M059J (cell line): ENCODE data around the gene CTNNB1. TPM values are rescaled to one million over a fixed set of nuclear protein-coding genes. Genes with fewer than 3 reads are reported as not detected.
A peak's percentile ranks its signal among the peaks of the same experiment; 100 is the strongest.
"Not testable (repeated sequence)": the region's sequence is repeated elsewhere in the genome, so short reads cannot be mapped to it uniquely, and the experiment has no call there.

ENCODE experiments used
- DNase-seq: peaks from one replicate; pipeline ENCODE4 v3.0.0-alpha.2; 2012; ENCODE audit warnings: low read depth
- total RNA-seq: library from RNA; depleted of rRNA; stranded (reverse); fragments of >200 nt; shearing (Covaris generic); gene quantifications from 2 replicates; pipeline ENCODE4 v1.2.3, GENCODE V29; 2014

CTNNB1 gene
- total RNA-seq, 1 experiment from 2014 or later: 368 TPM

- DNase-seq: no peak
Observed at GRCh38 chr3:41258239-41258800, 59.0 kb downstream of the CTNNB1 start.

DNA sequence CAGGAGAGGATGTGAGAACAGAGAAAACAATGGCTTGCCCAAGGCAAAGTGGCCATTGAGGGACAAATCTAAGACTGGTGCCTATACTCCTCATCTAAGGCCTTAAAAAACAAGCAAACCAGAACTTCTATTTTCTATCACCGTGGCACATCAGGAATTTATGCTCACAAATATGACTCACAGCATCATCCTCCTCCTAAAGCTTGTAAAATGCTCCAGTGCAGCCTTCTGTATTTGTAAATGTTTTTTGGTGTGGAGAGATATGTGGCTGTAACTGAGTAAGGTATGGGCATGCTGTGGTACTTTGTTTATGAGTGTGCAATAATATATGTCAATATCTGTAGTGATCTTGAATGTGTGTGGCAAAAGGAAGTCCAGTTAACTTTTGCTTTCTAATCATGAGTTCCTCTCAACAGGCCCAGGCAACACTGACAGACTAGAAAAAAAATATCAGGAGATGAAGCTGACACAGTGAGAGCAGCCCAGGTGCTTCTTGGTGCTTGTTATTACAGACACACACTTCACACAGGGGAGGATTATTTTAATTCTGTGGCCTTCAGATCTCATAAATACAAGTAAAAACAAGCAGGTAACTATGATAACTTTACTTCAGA is 60.3 kb downstream of the CTNNB1 start:
- DNase-seq: peak; percentile 70

DNA sequence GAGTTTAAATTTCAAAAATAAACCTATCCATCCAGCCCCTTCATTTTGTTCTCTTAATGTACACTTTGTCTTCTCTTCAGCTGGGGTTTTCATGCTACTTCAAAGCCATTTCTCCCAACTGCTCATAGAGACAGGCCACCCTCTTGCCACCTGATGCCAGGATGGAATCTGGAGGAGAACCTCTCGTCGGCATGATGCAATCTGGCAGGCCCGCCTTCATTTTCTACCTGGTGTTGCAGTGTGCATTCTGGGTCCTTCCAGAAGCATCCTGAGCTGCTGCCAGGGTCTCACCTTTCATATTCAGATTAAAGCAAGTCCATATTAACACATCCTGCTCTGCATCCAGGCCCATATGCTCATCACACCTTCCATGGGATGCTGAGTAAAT is 60.8 kb downstream of the CTNNB1 start:
- no peak for DNase-seq

DNA sequence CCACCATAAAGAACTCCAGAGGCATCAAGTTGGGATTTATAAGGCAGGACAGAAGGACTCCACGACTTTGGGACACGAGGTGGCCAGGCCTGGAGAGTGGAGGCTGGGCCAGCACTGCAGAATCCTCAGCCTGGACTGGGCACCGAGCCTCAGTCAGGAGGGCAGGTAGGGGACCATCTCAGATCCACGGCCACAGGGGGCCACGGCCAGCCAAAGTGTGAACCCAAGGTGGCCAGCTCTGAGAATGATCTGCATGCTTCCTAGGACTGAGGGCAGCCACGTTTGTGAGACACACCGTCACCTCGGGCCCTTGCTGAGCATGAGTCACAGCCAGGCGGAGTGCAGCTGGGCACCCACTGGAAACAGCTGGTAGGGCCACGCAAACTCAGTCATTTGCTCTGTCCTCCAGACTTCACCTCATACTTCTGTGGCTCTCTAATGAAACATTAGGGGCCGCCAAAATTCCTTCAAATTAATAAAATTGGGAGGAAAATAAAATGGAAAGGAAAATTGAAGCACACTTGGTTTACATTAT is 65.8 kb downstream of the CTNNB1 start:
- peak; percentile 66 for DNase-seq

- DNase-seq: peak; percentile 88
Observed at GRCh38 chr3:41265823-41266273, 66.5 kb downstream of the CTNNB1 start.

DNA sequence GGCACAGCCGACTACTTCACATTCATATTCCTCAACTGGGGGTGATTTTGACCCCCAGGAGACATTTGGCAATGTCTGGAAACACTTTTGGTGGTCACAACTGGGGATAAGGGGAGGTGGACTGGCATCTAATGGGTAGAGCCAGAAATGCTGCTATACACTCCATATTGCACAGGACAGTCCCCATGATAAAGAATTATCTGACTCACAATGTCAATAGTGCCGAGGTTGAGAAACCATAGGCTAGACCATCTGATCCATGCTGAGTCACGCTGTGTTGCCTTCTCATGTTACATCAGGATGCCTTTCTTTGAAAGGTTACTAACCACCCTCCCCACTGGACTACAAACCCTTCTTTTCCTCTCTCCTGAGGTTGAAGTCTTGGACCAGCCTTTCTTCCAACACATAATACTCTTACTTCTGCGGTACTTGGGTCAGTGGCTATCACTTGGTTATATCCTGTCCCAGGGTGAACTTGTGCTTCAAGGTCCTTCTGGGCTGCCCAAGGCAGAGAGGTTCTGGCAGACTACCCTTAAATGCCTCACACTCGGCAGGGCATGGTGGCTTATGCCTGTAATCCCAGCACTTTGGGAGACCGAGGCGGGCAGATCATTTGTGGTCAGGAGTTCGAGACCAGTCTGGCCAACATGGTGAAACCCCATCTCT is 68.8 kb downstream of the CTNNB1 start:
- peak; percentile 92 for DNase-seq

DNA sequence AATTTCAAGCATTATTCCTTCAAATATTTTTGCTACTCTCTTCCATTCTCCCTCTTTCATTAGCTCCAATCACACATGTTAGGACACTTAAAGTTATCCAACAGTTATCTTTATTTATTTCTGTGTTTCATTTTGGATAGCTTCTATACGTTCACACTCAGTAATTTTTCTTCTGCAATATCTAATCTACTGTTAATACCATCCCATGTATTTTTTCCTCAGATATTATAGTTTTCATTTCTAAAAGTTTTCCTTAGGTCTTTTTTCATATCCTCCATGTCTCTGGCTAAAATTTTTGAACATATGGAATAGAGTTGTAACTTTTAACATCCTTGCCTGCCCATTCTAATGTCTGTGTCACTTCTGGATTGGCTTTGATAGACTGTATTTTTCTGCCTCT is 73.4 kb downstream of the CTNNB1 start:
- DNase-seq: no peak

- peak; percentile 50 for DNase-seq
Observed at GRCh38 chr3:41274944-41275668, 75.8 kb downstream of the CTNNB1 start.

DNA sequence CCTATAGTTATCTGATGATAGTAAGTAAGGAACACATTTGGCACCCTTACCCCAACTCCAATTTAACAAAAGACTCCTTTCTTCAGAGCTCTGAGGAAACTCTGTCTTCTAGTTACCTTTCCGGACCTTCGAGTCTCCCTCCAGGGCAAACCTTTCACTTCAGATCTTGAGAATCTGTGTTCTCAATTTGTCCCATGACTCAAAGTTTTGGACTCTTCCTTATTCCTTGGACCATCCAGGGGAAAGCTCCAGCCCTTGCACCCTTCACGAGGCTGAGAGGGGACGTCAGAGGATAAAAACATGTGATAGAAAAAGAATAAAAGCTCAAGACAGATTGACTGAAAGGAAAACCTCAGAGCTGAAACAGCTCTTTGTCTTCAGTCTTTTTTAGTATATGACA is 76.9 kb downstream of the CTNNB1 start:
- DNase-seq: no peak

DNA sequence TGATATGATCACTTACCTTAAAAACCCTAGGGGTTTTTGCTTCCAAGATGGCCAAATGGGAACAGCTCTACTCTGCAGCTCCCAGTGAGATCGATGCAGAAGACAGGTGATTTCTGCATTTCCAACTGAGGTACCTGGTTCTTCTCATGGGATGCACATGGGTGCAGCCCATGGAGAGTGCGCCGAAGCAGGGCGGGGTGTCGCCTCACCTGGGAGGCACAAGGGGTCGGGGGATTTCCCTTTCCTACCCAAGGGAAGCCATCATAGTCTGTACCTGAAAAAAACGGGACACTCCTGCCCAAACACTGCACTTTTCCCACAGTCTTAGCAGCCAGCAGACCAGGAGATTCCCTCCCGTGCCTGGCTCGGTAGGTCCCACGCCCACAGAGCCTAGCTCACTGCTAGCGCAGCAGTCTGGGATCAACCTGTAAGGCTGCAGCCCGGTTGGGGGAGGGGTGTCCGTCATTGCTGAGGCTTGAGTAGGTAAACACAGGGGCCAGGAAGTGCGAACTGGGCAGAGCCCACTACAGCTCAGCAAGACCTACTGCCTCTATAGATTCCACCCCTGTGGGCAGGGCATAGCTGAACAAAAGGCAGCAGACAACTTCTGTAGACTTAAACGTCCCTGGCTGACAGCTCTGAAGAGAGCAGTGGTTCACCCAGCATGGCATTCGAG is 78.6 kb downstream of the CTNNB1 start:
- DNase-seq: no peak

DNA sequence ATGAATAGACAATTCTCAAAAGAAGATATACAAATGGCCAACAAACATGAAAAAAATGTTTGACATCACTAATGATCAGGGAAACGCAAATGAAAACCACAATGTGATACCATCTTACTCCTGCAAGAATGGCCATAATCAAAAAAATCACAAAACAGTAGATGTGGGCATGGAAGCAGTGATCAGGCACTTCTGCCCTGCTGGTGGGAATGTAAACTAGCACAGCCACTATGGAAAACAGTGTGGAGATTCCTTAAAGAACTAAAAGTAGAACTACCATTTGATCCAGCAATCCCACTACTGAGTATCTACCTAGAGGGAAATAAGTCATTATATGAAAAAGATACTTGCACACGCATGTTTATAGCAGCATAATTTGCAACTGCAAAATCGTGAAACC is 85.6 kb downstream of the CTNNB1 start:
- not testable (repeated sequence) for DNase-seq

- DNase-seq: no peak
Observed at GRCh38 chr3:41286305-41286704, 87.0 kb downstream of the CTNNB1 start.

DNA sequence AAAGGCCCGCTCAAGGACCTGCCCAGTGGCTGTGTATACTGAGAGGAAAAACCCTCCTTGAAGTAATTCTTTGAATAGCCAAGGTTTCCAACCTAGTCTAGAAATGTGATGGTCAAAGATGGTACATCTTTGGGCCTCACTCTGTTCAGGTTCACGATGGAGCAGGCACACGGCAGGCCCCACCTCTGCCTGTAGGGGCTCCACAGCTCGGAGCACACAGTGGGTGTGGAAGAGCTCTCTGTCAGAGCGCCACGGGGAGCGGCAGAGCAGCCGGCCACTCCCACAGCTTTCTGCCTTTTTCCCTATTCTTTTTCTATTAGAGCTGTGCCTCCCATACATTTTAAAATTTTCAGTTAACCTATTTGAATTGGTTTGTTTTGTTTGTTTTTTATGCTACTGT is 89.5 kb downstream of the CTNNB1 start:
- no peak for DNase-seq
